ENCODE measurements around the gene G6PC1. TPM values are rescaled to one million over a fixed set of nuclear protein-coding genes. Genes with fewer than 3 reads are reported as not detected.

Gene G6PC1
- total and polyA plus RNA-seq, 2 of the 13 experiments (the other 11 are each of a cell fraction or from before 2014, with no cell fraction given), result 1.7 to 37.9 TPM

- TF ChIP-seq HNF4G (IDR thresholded peaks at IDR 0.05; ENCODE audit: borderline replicate concordance, low read depth, low read length) (peak; percentile 75), HNF4G (CRISPR knock-in tag; IDR thresholded peaks at IDR 0.05; ENCODE audit: borderline replicate concordance, low read depth) (0 out of 2 replicates have a peak, but pooled peaks have one; percentile 13), TEAD2 (CRISPR knock-in tag; IDR thresholded peaks at IDR 0.05) (no peak), TCF12 (IDR thresholded peaks at IDR 0.05) (no peak), TCF12 (CRISPR knock-in tag; IDR thresholded peaks at IDR 0.05) (no peak), ZNF784 (CRISPR knock-in tag; IDR thresholded peaks at IDR 0.05; ENCODE audit: borderline replicate concordance) (no peak), FOSL2 (CRISPR knock-in tag; IDR thresholded peaks at IDR 0.05) (no peak; the same call in 1 of the 2 replicates), NR2F6 (IDR thresholded peaks at IDR 0.05) (peak; percentile 48; the same call in 1 of the 2 replicates), NR2F6 (CRISPR knock-in tag; IDR thresholded peaks at IDR 0.05) (peak; percentile 78), HIVEP1 (CRISPR knock-in tag; IDR thresholded peaks at IDR 0.05) (peak; percentile 74; the same call in 1 of the 2 replicates), ZNF580 (CRISPR knock-in tag; IDR thresholded peaks at IDR 0.05; ENCODE audit: borderline replicate concordance, low read depth) (peak; percentile 48; the same call in 1 of the 2 replicates), ZNF615 (CRISPR knock-in tag; IDR thresholded peaks at IDR 0.05; ENCODE audit: borderline replicate concordance) (no peak), ZNF850 (CRISPR knock-in tag; conservative IDR thresholded peaks at IDR 0.05) (no peak), HNRNPH1 (optimal IDR thresholded peaks at IDR 0.05; ENCODE audit: low read depth, low read length) (no peak), ZKSCAN8 (CRISPR knock-in tag; IDR thresholded peaks at IDR 0.05; ENCODE audit: borderline replicate concordance) (no peak), CCDC6 (CRISPR knock-in tag; IDR thresholded peaks at IDR 0.05) (no peak), RFX1 (IDR thresholded peaks at IDR 0.05) (no peak), ZNF720 (CRISPR knock-in tag; IDR thresholded peaks at IDR 0.05) (no peak), ZSCAN20 (CRISPR knock-in tag; IDR thresholded peaks at IDR 0.05; ENCODE audit: borderline replicate concordance) (no peak), THAP11 (CRISPR knock-in tag; IDR thresholded peaks at IDR 0.05) (no peak), ZNF572 (CRISPR knock-in tag; IDR thresholded peaks at IDR 0.05) (no peak)
- TF ChIP-seq, protein P1, sequence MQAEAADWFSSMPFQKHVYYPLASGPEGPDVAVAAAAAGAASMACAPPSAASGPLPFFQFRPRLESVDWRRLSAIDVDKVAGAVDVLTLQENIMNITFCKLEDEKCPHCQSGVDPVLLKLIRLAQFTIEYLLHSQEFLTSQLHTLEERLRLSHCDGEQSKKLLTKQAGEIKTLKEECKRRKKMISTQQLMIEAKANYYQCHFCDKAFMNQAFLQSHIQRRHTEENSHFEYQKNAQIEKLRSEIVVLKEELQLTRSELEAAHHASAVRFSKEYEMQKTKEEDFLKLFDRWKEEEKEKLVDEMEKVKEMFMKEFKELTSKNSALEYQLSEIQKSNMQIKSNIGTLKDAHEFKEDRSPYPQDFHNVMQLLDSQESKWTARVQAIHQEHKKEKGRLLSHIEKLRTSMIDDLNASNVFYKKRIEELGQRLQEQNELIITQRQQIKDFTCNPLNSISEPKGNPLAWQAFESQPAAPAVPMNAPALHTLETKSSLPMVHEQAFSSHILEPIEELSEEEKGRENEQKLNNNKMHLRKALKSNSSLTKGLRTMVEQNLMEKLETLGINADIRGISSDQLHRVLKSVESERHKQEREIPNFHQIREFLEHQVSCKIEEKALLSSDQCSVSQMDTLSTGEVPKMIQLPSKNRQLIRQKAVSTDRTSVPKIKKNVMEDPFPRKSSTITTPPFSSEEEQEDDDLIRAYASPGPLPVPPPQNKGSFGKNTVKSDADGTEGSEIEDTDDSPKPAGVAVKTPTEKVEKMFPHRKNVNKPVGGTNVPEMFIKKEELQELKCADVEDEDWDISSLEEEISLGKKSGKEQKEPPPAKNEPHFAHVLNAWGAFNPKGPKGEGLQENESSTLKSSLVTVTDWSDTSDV (CRISPR knock-in tag; IDR thresholded peaks at IDR 0.05), result no peak
- TF ChIP-seq, protein P2, sequence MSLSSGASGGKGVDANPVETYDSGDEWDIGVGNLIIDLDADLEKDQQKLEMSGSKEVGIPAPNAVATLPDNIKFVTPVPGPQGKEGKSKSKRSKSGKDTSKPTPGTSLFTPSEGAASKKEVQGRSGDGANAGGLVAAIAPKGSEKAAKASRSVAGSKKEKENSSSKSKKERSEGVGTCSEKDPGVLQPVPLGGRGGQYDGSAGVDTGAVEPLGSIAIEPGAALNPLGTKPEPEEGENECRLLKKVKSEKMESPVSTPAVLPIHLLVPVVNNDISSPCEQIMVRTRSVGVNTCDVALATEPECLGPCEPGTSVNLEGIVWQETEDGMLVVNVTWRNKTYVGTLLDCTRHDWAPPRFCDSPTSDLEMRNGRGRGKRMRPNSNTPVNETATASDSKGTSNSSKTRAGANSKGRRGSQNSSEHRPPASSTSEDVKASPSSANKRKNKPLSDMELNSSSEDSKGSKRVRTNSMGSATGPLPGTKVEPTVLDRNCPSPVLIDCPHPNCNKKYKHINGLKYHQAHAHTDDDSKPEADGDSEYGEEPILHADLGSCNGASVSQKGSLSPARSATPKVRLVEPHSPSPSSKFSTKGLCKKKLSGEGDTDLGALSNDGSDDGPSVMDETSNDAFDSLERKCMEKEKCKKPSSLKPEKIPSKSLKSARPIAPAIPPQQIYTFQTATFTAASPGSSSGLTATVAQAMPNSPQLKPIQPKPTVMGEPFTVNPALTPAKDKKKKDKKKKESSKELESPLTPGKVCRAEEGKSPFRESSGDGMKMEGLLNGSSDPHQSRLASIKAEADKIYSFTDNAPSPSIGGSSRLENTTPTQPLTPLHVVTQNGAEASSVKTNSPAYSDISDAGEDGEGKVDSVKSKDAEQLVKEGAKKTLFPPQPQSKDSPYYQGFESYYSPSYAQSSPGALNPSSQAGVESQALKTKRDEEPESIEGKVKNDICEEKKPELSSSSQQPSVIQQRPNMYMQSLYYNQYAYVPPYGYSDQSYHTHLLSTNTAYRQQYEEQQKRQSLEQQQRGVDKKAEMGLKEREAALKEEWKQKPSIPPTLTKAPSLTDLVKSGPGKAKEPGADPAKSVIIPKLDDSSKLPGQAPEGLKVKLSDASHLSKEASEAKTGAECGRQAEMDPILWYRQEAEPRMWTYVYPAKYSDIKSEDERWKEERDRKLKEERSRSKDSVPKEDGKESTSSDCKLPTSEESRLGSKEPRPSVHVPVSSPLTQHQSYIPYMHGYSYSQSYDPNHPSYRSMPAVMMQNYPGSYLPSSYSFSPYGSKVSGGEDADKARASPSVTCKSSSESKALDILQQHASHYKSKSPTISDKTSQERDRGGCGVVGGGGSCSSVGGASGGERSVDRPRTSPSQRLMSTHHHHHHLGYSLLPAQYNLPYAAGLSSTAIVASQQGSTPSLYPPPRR (CRISPR knock-in tag; IDR thresholded peaks at IDR 0.05; ENCODE audit: borderline replicate concordance), result 0 out of 2 replicates have a peak, but pooled peaks have one; percentile 32
Observed at GRCh38 chr17:42878123-42878880, 22.3 kb upstream of the G6PC1 start (continued).

All from HepG2 (cell line).